ENCODE results near the gene DIPK1B.

DIPK1B gene

GRCh38 chr9:136740971-136741882, 28.9 kb downstream of the DIPK1B start:
- no peak for DNase-seq

GRCh38 chr9:136741883-136742571, 29.7 kb downstream of the DIPK1B start:
- peak in 1 of 5 donors; percentile 21 for DNase-seq

GRCh38 chr9:136742591-136743391, 30.4 kb downstream of the DIPK1B start, which contains the start of gene LCN10:
LCN10 (minus strand) TSS chr9:136742940; CDS start chr9:136742903, 37 bp downstream.
- no peak for DNase-seq

GRCh38 chr9:136743639-136744211, 31.4 kb downstream of the DIPK1B start:
- no peak for DNase-seq

- DNase-seq = no peak
Measured at GRCh38 chr9:136744773-136745172, 32.4 kb downstream of the DIPK1B start.

- peak in 1 of 5 donors; percentile 9 for DNase-seq
Measured at GRCh38 chr9:136745389-136746154, 33.2 kb downstream of the DIPK1B start.

- peak in 1 of 5 donors; percentile 7 for DNase-seq
Measured at GRCh38 chr9:136746155-136746490, 33.8 kb downstream of the DIPK1B start.

- peak in 1 of 5 donors; percentile 9 for DNase-seq
Measured at GRCh38 chr9:136746621-136747020, 34.2 kb downstream of the DIPK1B start.

- DNase-seq = no peak
Measured at GRCh38 chr9:136747161-136748060, 35.0 kb downstream of the DIPK1B start.

- DNase-seq = no peak
Measured at GRCh38 chr9:136748201-136748600, 35.8 kb downstream of the DIPK1B start, which contains the start of gene LCN6. LCN6 (minus strand) TSS chr9:136748525; CDS start chr9:136748483, 42 bp downstream.

GRCh38 chr9:136748666-136749611, 36.6 kb downstream of the DIPK1B start:
- no peak for DNase-seq

- peak in 1 of 5 donors; percentile 57 for DNase-seq
Measured at GRCh38 chr9:136750526-136750925, 38.2 kb downstream of the DIPK1B start.

- DNase-seq = no peak
Measured at GRCh38 chr9:136751244-136751643, 38.9 kb downstream of the DIPK1B start.

- no peak for DNase-seq
Measured at GRCh38 chr9:136751814-136752213, 39.4 kb downstream of the DIPK1B start.

GRCh38 chr9:136753371-136754058, 41.1 kb downstream of the DIPK1B start:
- DNase-seq = no peak

GRCh38 chr9:136754059-136754572, 41.7 kb downstream of the DIPK1B start:
- DNase-seq = no peak

- no peak for DNase-seq
Measured at GRCh38 chr9:136754626-136755301, 42.4 kb downstream of the DIPK1B start.
